ENCODE results near the gene ERFE. TPM values are rescaled to one million over a fixed set of nuclear protein-coding genes. Genes with fewer than 3 reads are reported as not detected.

ERFE gene
- polyA plus RNA-seq, 1 donor from 2014 or later: not detected

DNA sequence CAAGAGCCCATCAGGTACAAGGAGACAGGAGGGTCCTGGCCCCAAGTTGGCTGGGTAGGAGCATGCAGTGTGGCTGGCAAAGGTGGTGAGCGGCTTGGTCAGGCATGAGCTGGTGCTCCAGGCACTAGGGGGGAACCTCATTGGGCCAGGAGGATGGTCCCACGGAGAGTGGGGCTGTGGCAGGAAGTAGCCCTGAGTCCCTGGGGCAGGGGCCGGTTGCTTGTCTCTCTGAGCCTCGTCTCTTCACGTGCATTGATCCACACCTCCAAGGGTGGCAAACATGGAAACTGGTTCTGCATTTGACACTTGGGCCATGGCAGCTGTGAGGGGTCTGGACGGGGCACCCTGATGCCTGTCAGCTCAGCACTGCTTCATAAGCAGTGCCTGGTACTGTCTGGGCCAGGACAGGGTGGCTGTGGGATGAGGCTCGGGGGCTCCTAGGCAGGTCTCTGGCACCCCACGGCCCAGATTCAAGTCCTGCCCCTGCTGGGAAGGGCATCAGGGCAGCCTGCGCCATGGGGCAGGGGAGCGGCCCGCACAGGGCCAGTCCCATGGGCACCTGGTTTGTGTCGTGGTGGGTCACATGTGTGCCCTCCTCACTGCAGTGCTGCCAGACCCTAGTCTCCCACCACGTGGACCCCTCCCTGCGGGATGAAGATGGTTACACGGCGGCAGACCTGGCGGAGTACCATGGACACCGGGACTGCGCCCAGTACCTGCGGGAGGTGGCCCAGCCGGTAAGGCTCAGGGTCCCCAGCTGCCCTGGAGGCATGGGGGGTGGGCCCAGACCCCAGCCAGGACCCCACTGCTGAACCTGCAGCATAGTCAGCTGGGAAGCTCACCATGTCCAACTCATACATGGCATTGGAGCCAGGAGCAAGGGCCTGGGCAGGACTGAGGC, 42.2 kb upstream of the ERFE start:
- no peaks in the 10 kb centered on the region for H3K79me2 ChIP-seq (replicated peaks; ENCODE audit: insufficient read depth, low read length)
- no peaks in the 10 kb centered on the region for H3F3A ChIP-seq (ENCODE audit: insufficient read depth, low read length, poor library complexity, severe bottlenecking)
- no peak overlapping the region for H2AFZ ChIP-seq (ENCODE audit: low read depth, low read length)
- no peak overlapping the region for H3K4me2 ChIP-seq (ENCODE audit: low read length)
- no peak overlapping the region for H3K4me3 ChIP-seq (ENCODE audit: low read length)
- peaks cover 1% of the 10 kb centered on the region for H3K9me3 ChIP-seq (ENCODE audit: low read length)
- no peak overlapping the region for H3K9ac ChIP-seq (ENCODE audit: low read length)
- no peaks in the 10 kb centered on the region for H3K9me2 ChIP-seq (ENCODE audit: insufficient read depth, low read length)
- H3K27ac ChIP-seq (ENCODE audit: low read length): no peak overlapping the region
- TF ChIP-seq POLR2AphosphoS5 (IDR thresholded peaks at IDR 0.05) (no peak), SMC3 (conservative IDR thresholded peaks at IDR 0.05; ENCODE audit: poor library complexity) (no peak), MXI1 (conservative IDR thresholded peaks at IDR 0.05; ENCODE audit: poor library complexity, severe bottlenecking) (no peak), EP300 (conservative IDR thresholded peaks at IDR 0.05; ENCODE audit: poor library complexity, severe bottlenecking) (no peak)
- no peaks in the 10 kb centered on the region for H4K20me1 ChIP-seq (ENCODE audit: insufficient read depth)
- H3K27me3 ChIP-seq (ENCODE audit: insufficient read depth, low read depth, low read length): no peaks in the 10 kb centered on the region
- H3K36me3 ChIP-seq (ENCODE audit: insufficient read depth, low read length): no peaks in the 10 kb centered on the region

DNA sequence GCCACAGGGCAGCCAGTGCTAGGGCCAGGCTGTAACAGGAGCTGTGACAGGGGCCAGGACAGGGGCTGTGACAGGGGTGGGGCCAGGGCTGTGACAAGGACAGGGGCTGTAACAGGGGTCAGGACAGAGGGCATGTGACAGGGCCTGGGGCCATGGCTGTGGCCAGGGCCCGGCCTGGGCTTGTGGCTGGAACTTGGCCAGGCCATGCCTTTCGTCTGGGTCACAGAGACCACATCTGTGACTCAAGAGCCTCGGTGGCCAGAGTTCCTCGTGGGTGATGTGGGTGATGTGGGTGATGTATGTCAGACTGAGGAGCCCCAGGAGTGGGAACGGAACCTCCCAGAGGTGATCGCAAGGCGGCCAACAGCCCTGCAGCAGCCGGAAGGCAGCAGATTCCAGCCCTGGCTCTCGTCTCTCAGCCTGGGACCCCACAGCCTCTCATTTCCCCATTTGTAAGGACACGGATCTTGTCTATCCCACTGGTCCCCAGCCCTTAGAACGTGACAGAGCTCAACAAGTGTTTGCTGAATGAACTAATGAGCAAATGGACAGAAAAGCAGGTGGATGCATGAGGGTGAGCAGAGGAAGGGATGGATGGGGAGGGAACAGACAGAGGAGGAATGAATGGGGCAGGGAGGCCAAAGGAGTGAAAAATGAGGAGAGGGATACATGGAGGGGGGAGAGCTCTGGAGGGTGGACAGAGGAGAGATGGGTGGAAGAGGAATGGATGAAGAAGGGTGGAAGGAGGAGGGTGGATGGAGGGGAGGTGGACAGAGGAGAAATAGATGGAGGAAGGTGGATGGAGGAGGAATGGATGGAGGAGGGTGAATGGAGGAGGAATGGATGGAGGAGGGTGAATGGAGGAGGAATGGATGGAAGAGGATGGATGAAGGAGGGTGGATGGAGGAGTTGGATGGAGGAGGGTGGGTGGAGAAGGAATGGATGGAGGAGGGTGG, 41.3 kb upstream of the ERFE start:
- no peak overlapping the region for H2AFZ ChIP-seq (ENCODE audit: low read depth, low read length)
- no peak overlapping the region for H3K4me3 ChIP-seq (ENCODE audit: low read length)
- H3K9me2 ChIP-seq (ENCODE audit: insufficient read depth, low read length): no peaks in the 10 kb centered on the region
- no peaks in the 10 kb centered on the region for H3K9me3 ChIP-seq (ENCODE audit: low read length)
- TF ChIP-seq EZH2 (IDR thresholded peaks at IDR 0.05; ENCODE audit: borderline replicate concordance, insufficient read depth, low read length, poor library complexity, severe bottlenecking) (no peak), SMC3 (conservative IDR thresholded peaks at IDR 0.05; ENCODE audit: poor library complexity) (no peak), TAF1 (IDR thresholded peaks at IDR 0.05; ENCODE audit: low read depth) (no peak), MXI1 (conservative IDR thresholded peaks at IDR 0.05; ENCODE audit: poor library complexity, severe bottlenecking) (no peak), RAD21 (conservative IDR thresholded peaks at IDR 0.05) (no peak)
- TF ChIP-seq, protein P1, sequence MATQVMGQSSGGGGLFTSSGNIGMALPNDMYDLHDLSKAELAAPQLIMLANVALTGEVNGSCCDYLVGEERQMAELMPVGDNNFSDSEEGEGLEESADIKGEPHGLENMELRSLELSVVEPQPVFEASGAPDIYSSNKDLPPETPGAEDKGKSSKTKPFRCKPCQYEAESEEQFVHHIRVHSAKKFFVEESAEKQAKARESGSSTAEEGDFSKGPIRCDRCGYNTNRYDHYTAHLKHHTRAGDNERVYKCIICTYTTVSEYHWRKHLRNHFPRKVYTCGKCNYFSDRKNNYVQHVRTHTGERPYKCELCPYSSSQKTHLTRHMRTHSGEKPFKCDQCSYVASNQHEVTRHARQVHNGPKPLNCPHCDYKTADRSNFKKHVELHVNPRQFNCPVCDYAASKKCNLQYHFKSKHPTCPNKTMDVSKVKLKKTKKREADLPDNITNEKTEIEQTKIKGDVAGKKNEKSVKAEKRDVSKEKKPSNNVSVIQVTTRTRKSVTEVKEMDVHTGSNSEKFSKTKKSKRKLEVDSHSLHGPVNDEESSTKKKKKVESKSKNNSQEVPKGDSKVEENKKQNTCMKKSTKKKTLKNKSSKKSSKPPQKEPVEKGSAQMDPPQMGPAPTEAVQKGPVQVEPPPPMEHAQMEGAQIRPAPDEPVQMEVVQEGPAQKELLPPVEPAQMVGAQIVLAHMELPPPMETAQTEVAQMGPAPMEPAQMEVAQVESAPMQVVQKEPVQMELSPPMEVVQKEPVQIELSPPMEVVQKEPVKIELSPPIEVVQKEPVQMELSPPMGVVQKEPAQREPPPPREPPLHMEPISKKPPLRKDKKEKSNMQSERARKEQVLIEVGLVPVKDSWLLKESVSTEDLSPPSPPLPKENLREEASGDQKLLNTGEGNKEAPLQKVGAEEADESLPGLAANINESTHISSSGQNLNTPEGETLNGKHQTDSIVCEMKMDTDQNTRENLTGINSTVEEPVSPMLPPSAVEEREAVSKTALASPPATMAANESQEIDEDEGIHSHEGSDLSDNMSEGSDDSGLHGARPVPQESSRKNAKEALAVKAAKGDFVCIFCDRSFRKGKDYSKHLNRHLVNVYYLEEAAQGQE (IDR thresholded peaks at IDR 0.05; ENCODE audit: borderline replicate concordance): no peak
- no peaks in the 10 kb centered on the region for H3K79me2 ChIP-seq (replicated peaks; ENCODE audit: insufficient read depth, low read length)
- no peaks in the 10 kb centered on the region for H3K27me3 ChIP-seq (ENCODE audit: insufficient read depth, low read depth, low read length)
- no peak overlapping the region for H3K27ac ChIP-seq (ENCODE audit: low read length)
- H3K9ac ChIP-seq (ENCODE audit: low read length): no peak overlapping the region
- no peaks in the 10 kb centered on the region for H4K20me1 ChIP-seq (ENCODE audit: insufficient read depth)
- H3K36me3 ChIP-seq (ENCODE audit: insufficient read depth, low read length): no peaks in the 10 kb centered on the region
- no peak overlapping the region for H3K4me2 ChIP-seq (ENCODE audit: low read length)
- no peaks in the 10 kb centered on the region for H3F3A ChIP-seq (ENCODE audit: insufficient read depth, low read length, poor library complexity, severe bottlenecking)

Data from neural cell (in vitro differentiated cells).